GM18867 (cell line): Measurements from ENCODE around the gene EXOC4.
"Not testable (repeated sequence)": the region's sequence is repeated elsewhere in the genome, so short reads cannot be mapped to it uniquely, and the experiment has no call there.

ENCODE experiments used
- ATAC-seq: cut with Tn5 transposase; IDR thresholded peaks from one replicate; pipeline ENCODE4 v1.9.1; 2021; ENCODE audit warnings: mild to moderate bottlenecking, moderate library complexity; ENCODE audit not compliant: unreplicated experiment

Gene EXOC4

GRCh38 chr7:133994100-133994499 lies 741.2 kb downstream of the EXOC4 start:
- ATAC-seq = not testable (repeated sequence)

- no peak for ATAC-seq
Observed at GRCh38 chr7:133997463-133997862, 744.6 kb downstream of the EXOC4 start.

GRCh38 chr7:133999178-133999577 lies 746.3 kb downstream of the EXOC4 start:
- ATAC-seq = no peak

GRCh38 chr7:134004829-134005505 lies 752.1 kb downstream of the EXOC4 start:
- ATAC-seq = no peak

GRCh38 chr7:134009314-134010110 lies 756.6 kb downstream of the EXOC4 start:
- no peak for ATAC-seq

- ATAC-seq = no peak
Observed at GRCh38 chr7:134013249-134013648, 760.4 kb downstream of the EXOC4 start.

- no peak for ATAC-seq
Observed at GRCh38 chr7:134014935-134015334, 762.1 kb downstream of the EXOC4 start.

GRCh38 chr7:134016223-134016941 lies 763.5 kb downstream of the EXOC4 start:
- ATAC-seq = no peak

GRCh38 chr7:134016942-134017303 lies 764.0 kb downstream of the EXOC4 start:
- ATAC-seq = no peak

- ATAC-seq = no peak
Observed at GRCh38 chr7:134018306-134018705, 765.4 kb downstream of the EXOC4 start.

- no peak for ATAC-seq
Observed at GRCh38 chr7:134019251-134019650, 766.4 kb downstream of the EXOC4 start.

GRCh38 chr7:134021836-134022235 lies 769.0 kb downstream of the EXOC4 start:
- ATAC-seq = no peak

GRCh38 chr7:134022286-134022911 lies 769.5 kb downstream of the EXOC4 start:
- ATAC-seq = no peak

GRCh38 chr7:134024739-134025138 lies 771.9 kb downstream of the EXOC4 start:
- ATAC-seq = no peak

GRCh38 chr7:134028853-134029252 lies 776.0 kb downstream of the EXOC4 start:
- no peak for ATAC-seq

- no peak for ATAC-seq
Observed at GRCh38 chr7:134029743-134030142, 776.9 kb downstream of the EXOC4 start.

GRCh38 chr7:134030460-134030865 lies 777.6 kb downstream of the EXOC4 start:
- ATAC-seq = no peak

GRCh38 chr7:134031835-134032617 lies 779.1 kb downstream of the EXOC4 start:
- ATAC-seq = no peak

- ATAC-seq = no peak
Observed at GRCh38 chr7:134034652-134035051, 781.8 kb downstream of the EXOC4 start.

- ATAC-seq = no peak
Observed at GRCh38 chr7:134037991-134038390, 785.1 kb downstream of the EXOC4 start.

- ATAC-seq = no peak
Observed at GRCh38 chr7:134040988-134041387, 788.1 kb downstream of the EXOC4 start.
